Upper lobe of left lung (tissue), 6 donors: ENCODE results near the gene XPC. TPM values are rescaled to one million over a fixed set of nuclear protein-coding genes. Genes with fewer than 3 reads are reported as not detected.

Experiments
- ATAC-seq, 2 donors: fragments of 200-7000 bp; cut with Tn5 transposase; one replicate each; pipeline ENCODE4 v1.9.1; 2022; ENCODE audit warnings: mild to moderate bottlenecking in 2 of 2, moderate library complexity in 2 of 2; ENCODE audit not compliant: low FRiP score in 2 of 2
- DNase-seq, 2 donors: peaks; one replicate each; pipeline ENCODE4 v3.0.0-alpha.2; 2019 to 2020
- H3K27ac ChIP-seq, 4 donors: fragments of 200-600 bp; sonication (generic); one replicate each; pipeline ENCODE4 v1.5.1; 2016 to 2019
- H3K27me3 ChIP-seq, 4 donors: fragments of 200-600 bp; sonication (generic); one replicate each; pipeline ENCODE4 v1.5.1; 2017 to 2019
- H3K36me3 ChIP-seq, 4 donors: fragments of 200-600 bp; sonication (generic); one replicate each; pipeline ENCODE4 v1.5.1; 2016 to 2019
- H3K4me1 ChIP-seq, 4 donors: fragments of 200-600 bp; sonication (generic); one replicate each; pipeline ENCODE4 v1.5.1; 2018 to 2019
- H3K4me3 ChIP-seq, 4 donors: fragments of 200-600 bp; sonication (generic); one replicate each; pipeline ENCODE4 v1.5.1; 2017 to 2019; ENCODE audit warnings: mild to moderate bottlenecking in 2 of 4, moderate library complexity in 1 of 4
- H3K9me3 ChIP-seq, 4 donors: fragments of 200-600 bp; sonication (generic); one replicate each; pipeline ENCODE4 v1.5.1; 2018 to 2019
- EP300 ChIP-seq, 4 donors: sonication (generic); formaldehyde crosslinking; IDR thresholded peaks; one replicate each; pipeline ENCODE4 v1.5.1; 2017; ENCODE audit warnings: antibody characterized with exemption in 4 of 4, control low read depth in 2 of 4
- POLR2A ChIP-seq, 4 donors: fragments of 450-650 bp; IDR thresholded peaks; one replicate each; pipeline ENCODE4 v1.5.1; 2016 to 2017; ENCODE audit warnings: antibody characterized with exemption in 4 of 4, mild to moderate bottlenecking in 2 of 4
- POLR2AphosphoS5 ChIP-seq, 2 donors: sonication (generic); formaldehyde crosslinking; IDR thresholded peaks; one replicate each; pipeline ENCODE4 v1.5.1; 2017; ENCODE audit warnings: antibody characterized with exemption in 2 of 2
- WGBS, 2 donors: methylation state at CpG; one replicate each; pipeline ENCODE4 v1.1.5; 2017 to 2018; 5-methylcytosine and 5-hydroxymethylcytosine counted together
- total RNA-seq, 6 donors: library from RNA; depleted of rRNA in 4 of 6; stranded (reverse); fragments of >200 nt in 4 of 6; gene quantifications; one replicate each; pipeline versions ENCODE4 v1.1.0 to v1.2.1, GENCODE V29; 2016 to 2021
- TF ChIP-seq, protein P1 (sequence below), 6 experiments: fragments of 450-650 bp in 4 of 6; fragments of 200-600 bp in 2 of 6; sonication (generic) in 2 of 6; IDR thresholded peaks; one replicate each; pipeline ENCODE4 v1.5.1; 2016 to 2019; ENCODE audit warnings: antibody characterized with exemption in 6 of 6
- donor health status: DM: no; HTN: no; CAD: no; lungs with moderate emphysema.
- donor health status: DM: no; HTN: yes; CAD: no; lungs with severe emphysema.

The XPC gene
- total RNA-seq, 6 donors from 2014 or later, result 33.8 to 87.0 (median 46.6) TPM

DNA sequence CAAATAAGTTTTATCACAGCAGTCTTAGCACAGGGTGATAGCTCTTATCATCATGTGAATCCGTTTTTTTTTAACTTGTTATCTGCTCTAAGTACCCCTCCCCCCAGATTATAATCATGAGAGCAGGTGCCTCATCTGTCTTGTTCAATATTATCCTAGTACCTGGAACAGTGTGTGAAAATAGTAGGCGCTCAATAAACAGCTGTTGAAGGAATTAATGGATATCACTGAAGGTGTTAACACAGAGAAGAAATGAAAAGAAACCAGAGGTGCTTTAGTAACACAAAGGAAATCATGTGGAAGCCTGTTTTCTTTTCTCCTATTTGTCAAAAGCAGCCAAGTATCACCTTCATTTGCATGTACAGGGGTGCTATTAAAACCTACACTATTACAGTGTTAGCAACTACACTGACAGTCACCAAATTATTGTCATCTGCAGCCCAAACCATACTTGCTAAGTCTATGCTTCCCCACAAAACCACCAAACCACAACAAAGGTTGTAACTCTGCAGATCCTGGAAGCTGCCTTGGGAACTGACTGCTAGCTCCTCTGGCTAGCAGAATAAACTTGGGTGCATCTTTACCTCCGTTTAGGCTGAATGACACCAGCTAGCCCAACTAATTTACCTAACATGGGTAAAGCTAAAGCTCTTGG is 2.9 kb downstream of the XPC start:
- TF ChIP-seq, protein P1, sequence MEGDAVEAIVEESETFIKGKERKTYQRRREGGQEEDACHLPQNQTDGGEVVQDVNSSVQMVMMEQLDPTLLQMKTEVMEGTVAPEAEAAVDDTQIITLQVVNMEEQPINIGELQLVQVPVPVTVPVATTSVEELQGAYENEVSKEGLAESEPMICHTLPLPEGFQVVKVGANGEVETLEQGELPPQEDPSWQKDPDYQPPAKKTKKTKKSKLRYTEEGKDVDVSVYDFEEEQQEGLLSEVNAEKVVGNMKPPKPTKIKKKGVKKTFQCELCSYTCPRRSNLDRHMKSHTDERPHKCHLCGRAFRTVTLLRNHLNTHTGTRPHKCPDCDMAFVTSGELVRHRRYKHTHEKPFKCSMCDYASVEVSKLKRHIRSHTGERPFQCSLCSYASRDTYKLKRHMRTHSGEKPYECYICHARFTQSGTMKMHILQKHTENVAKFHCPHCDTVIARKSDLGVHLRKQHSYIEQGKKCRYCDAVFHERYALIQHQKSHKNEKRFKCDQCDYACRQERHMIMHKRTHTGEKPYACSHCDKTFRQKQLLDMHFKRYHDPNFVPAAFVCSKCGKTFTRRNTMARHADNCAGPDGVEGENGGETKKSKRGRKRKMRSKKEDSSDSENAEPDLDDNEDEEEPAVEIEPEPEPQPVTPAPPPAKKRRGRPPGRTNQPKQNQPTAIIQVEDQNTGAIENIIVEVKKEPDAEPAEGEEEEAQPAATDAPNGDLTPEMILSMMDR (IDR thresholded peaks at IDR 0.05), result no peak
- TF ChIP-seq EP300 (IDR thresholded peaks at IDR 0.05) (no peak), POLR2A (IDR thresholded peaks at IDR 0.05) (no peak), POLR2AphosphoS5 (IDR thresholded peaks at IDR 0.05) (no peak)
- Histone ChIP-seq H3K27ac (no peak overlapping the region), H3K4me3 (no peak overlapping the region), H3K27me3 (no peaks in the 10 kb centered on the region), H3K4me1 (peaks cover 16 to 43% (median 25%) of the 10 kb centered on the region in 4 donors), H3K9me3 (no peaks in the 10 kb centered on the region), H3K36me3 (peaks cover 13 to 24% (median 20%) of the 10 kb centered on the region in 4 donors)
- 48 to 64% methylated on average over 3 of the region's 3 CpGs for WGBS, 2 donors
- ATAC-seq (no peak), DNase-seq (no peak)

- ATAC-seq (no peak), DNase-seq (no peak)
- Histone ChIP-seq H3K4me3 (no peak overlapping the region), H3K9me3 (no peaks in the 10 kb centered on the region), H3K27me3 (no peaks in the 10 kb centered on the region), H3K4me1 (peaks cover 13 to 39% (median 21%) of the 10 kb centered on the region in 4 donors), H3K36me3 (peaks cover 23 to 35% (median 29%) of the 10 kb centered on the region in 4 donors), H3K27ac (no peak overlapping the region)
- WGBS, 2 donors, result 73 to 75% methylated on average over 2 of the region's 2 CpGs
- TF ChIP-seq POLR2A (IDR thresholded peaks at IDR 0.05) (no peak), POLR2AphosphoS5 (IDR thresholded peaks at IDR 0.05) (no peak), EP300 (IDR thresholded peaks at IDR 0.05) (no peak)
- TF ChIP-seq, protein P1 (IDR thresholded peaks at IDR 0.05), result no peak
These were observed 3.9 kb downstream of the XPC start for GRCh38 chr3:14174483-14174882.

GRCh38 chr3:14172496-14172895 is 5.9 kb downstream of the XPC start:
- no peak overlapping the region for H3K27ac ChIP-seq
- ATAC-seq (no peak), DNase-seq (no peak)
- TF ChIP-seq, protein P1 (IDR thresholded peaks at IDR 0.05), result no peak
- TF ChIP-seq POLR2A (IDR thresholded peaks at IDR 0.05), result no peak
- TF ChIP-seq POLR2AphosphoS5 (IDR thresholded peaks at IDR 0.05), result no peak
- no peak for TF ChIP-seq EP300 (IDR thresholded peaks at IDR 0.05)
- no peaks in the 10 kb centered on the region for H3K9me3 ChIP-seq
- no peaks in the 10 kb centered on the region for H3K27me3 ChIP-seq
- 96 to 97% methylated on average over 5 of the region's 5 CpGs for WGBS, 2 donors
- peaks cover 41 to 55% (median 48%) of the 10 kb centered on the region in 4 donors for H3K36me3 ChIP-seq
- no peak overlapping the region for H3K4me3 ChIP-seq
- H3K4me1 ChIP-seq, result peaks cover 5 to 27% (median 12%) of the 10 kb centered on the region in 4 donors

- no peak overlapping the region for H3K27ac ChIP-seq
- H3K4me1 ChIP-seq, result peaks cover 0 to 9% (median 2%) of the 10 kb centered on the region in 4 donors
- TF ChIP-seq POLR2AphosphoS5 (IDR thresholded peaks at IDR 0.05) (no peak), EP300 (IDR thresholded peaks at IDR 0.05) (no peak), POLR2A (IDR thresholded peaks at IDR 0.05) (no peak)
- TF ChIP-seq, protein P1 (IDR thresholded peaks at IDR 0.05), result no peak
- no peaks in the 10 kb centered on the region for H3K27me3 ChIP-seq
- peaks cover 45 to 73% (median 65%) of the 10 kb centered on the region in 4 donors for H3K36me3 ChIP-seq
- H3K9me3 ChIP-seq, result no peaks in the 10 kb centered on the region
- ATAC-seq (no peak), DNase-seq (no peak)
- H3K4me3 ChIP-seq, result no peak overlapping the region
- 80 to 91% methylated on average over 2 of the region's 2 CpGs for WGBS, 2 donors
These were observed 7.8 kb downstream of the XPC start for GRCh38 chr3:14170531-14171159.
